ENCODE measurements around the gene PAX1. TPM values are rescaled to one million over a fixed set of nuclear protein-coding genes. Genes with fewer than 3 reads are reported as not detected.

PAX1 gene
- total RNA-seq, 1 experiment from 2014 or later: not detected

DNA sequence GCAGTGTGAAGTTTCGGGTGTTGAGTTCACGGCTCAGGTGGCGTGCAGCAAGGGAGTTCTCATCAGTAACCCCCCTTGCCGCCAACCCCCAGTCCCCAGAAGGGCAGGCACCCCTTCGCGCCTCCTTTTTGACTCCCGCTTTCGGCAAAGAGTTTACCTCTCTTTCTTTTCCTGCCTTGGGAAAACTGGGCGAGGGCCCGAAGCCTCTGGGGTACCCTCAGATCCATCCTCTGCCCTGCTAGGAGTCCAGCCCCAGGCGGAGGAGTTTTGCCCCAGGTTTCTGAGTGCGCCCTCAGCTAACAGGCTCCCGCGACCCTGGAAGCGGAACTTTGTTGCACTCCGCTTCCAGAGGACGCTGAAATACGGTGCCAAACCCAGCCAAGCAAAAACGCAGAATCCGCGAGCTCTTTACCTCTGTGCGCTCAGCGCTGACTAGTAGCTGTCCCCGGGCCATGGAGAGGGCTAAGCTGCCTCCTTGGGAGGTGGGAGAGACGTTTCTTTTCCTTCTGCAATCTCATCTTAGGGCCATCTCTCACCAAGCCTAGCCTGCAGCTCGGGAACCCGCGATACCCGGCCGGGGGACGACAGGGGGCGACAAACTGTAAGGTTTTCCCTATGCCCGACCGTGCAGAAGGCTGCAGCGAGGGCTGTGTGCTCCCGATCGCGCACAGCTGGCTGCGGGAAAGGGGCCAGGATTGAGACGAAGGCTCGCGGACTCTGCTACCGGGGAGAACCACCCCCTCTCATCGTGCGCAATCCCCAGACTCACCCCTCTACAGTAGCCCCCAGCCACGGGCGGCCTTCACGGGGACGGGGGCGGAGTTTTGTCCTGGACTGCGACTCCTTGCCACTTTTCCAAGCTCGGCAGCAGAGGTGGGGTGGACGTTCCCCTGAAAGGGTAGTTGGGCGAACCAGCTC lies 2.7 kb upstream of the PAX1 start:
- TF ChIP-seq, protein P1, sequence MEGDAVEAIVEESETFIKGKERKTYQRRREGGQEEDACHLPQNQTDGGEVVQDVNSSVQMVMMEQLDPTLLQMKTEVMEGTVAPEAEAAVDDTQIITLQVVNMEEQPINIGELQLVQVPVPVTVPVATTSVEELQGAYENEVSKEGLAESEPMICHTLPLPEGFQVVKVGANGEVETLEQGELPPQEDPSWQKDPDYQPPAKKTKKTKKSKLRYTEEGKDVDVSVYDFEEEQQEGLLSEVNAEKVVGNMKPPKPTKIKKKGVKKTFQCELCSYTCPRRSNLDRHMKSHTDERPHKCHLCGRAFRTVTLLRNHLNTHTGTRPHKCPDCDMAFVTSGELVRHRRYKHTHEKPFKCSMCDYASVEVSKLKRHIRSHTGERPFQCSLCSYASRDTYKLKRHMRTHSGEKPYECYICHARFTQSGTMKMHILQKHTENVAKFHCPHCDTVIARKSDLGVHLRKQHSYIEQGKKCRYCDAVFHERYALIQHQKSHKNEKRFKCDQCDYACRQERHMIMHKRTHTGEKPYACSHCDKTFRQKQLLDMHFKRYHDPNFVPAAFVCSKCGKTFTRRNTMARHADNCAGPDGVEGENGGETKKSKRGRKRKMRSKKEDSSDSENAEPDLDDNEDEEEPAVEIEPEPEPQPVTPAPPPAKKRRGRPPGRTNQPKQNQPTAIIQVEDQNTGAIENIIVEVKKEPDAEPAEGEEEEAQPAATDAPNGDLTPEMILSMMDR (IDR thresholded peaks at IDR 0.05): peak; percentile 68; the same call in 1 of the 2 replicates
- TF ChIP-seq ZNF423 (CRISPR knock-in tag; IDR thresholded peaks at IDR 0.05): no peak
- H3K27me3 Mint-ChIP-seq (ENCODE audit: low read depth): peaks cover 98% of the 10 kb centered on the region
- H3K4me3 Mint-ChIP-seq: peak overlapping the region; percentile 57
- peak; percentile 95 for DNase-seq (ENCODE audit: low spot score)
- ChIA-PET CTCF (interaction anchor here (0.6 to 7.3 kb wide), 36 partner anchors 8 to 888 kb away, joined by 3 to 131 read pairs (median 4); no protein-coding TSS in a partner anchor), POLR2A (interaction anchor here (0.7 to 1.6 kb wide), 2 partner anchors 17 to 191 kb away, joined by 3 read pairs; no protein-coding TSS in a partner anchor)
- no peak overlapping the region for H3K27ac Mint-ChIP-seq
- H3K4me1 Mint-ChIP-seq: peaks cover 70% of the 10 kb centered on the region
- peak; percentile 71 for ATAC-seq
- H3K36me3 Mint-ChIP-seq: peaks cover 4% of the 10 kb centered on the region; the same call in 1 of the 2 replicates
- no peaks in the 10 kb centered on the region for H3K9me3 Mint-ChIP-seq

DNA sequence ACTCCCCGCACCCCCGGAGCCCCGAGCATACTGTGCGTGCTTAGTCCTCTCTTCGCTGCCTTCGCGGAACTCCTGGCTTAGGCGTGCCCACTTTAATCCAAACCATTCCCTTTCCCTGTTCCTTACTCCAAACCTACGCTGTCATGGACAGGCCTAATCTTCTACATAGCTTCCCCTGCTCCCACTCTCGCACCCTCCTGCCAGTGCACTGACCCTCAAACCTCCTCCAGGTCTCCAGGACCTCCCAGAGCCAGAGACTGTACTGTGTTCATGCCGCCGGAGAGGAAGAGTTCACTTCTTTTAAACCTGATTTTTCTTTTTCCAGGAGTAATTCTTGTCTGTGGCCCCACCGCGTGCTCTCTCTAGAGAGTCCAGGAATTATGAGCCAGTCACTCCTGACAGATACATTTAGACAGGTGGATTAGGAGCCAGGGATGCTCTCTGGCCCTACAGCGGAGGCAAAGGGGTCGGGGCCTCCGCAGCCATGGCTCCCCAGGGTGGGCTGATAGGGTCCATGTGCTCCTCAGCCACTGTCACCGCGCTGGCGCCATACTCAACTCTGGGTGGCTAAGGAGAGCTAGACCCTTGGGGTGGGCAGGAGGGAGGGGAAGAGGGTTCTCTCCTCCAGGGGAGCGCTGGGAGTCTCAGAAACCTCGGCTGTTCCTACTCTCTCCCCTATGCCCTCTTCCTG lies 1.6 kb upstream of the PAX1 start:
- no peak for TF ChIP-seq PRRX2 (CRISPR knock-in tag; IDR thresholded peaks at IDR 0.05)
- TF ChIP-seq EMX1 (CRISPR knock-in tag; IDR thresholded peaks at IDR 0.05): no peak
- no peaks in the 10 kb centered on the region for H3K9me3 Mint-ChIP-seq
- H3K27me3 Mint-ChIP-seq (ENCODE audit: low read depth): peaks cover 98% of the 10 kb centered on the region
- ATAC-seq (no peak), DNase-seq (ENCODE audit: low spot score) (no peak)
- peak overlapping the region; percentile 57 for H3K4me3 Mint-ChIP-seq
- CTCF ChIA-PET: interaction anchor here (0.7 to 7.3 kb wide), 25 partner anchors 9 to 887 kb away, joined by 3 to 131 read pairs (median 6); no protein-coding TSS in a partner anchor
- peaks cover 4% of the 10 kb centered on the region; the same call in 1 of the 2 replicates for H3K36me3 Mint-ChIP-seq
- H3K27ac Mint-ChIP-seq: no peak overlapping the region
- POLR2A ChIA-PET: interaction anchor here (1.6 kb wide), 1 partner anchor 16 kb away, joined by 3 read pairs; no protein-coding TSS in a partner anchor
- H3K4me1 Mint-ChIP-seq: peaks cover 69% of the 10 kb centered on the region

DNA sequence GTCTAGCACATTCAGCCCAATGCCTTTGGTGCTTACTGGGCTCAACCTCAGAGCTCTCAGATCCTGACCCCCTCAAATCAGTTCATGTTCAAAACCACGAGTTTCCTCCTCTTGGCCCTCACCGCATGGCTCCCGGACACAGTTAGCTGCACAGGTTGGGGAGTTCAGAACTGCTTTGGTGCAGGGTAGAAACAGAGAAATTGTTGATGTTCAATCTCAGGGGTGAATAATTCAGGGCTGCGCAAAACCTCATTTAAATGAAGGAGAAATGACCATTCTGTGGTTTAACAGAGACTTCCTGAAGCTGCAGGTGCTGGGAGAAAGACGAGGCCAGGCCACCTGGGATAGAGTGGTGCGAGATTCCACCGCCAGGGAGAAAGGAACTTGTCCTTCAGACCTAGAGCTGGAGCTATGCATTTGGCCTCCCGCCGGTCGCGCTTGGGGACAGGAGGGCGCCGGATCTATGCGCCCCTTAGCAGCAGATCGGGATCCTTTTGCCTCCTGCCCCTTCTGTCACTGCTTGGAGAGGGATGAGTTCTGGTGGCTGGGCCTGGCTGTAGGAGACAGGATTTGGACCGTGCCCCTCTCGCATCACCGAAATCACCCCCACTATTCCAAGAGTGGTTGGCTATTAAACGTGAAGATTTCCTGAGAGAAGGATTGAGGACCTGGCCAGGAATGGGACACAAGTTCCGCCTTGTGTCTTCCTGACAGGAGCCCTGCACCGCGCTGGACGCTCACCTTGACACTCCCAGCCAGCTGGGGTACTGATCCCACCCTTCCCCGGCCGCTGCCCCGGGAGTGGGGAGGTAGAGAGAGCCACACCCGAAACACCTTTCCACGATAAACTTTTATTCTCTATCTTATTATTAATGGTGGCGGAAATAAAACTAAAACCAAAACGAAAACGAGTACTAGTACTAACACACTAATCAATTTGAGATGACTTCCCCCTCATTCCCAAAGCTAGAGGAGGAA lies 767 bp upstream of the PAX1 start:
- POLR2A ChIA-PET: no interaction called here
- DNase-seq (ENCODE audit: low spot score) (peak; percentile 54), ATAC-seq (no peak)
- CTCF ChIA-PET: interaction anchor here (0.8 to 7.3 kb wide), 8 partner anchors 9 to 861 kb away, joined by 3 to 131 read pairs (median 30); no protein-coding TSS in a partner anchor
- Mint-ChIP-seq H3K27ac (no peak overlapping the region), H3K27me3 (ENCODE audit: low read depth) (peaks cover 98% of the 10 kb centered on the region), H3K4me1 (peaks cover 65% of the 10 kb centered on the region), H3K9me3 (no peaks in the 10 kb centered on the region), H3K36me3 (peaks cover 4% of the 10 kb centered on the region; the same call in 1 of the 2 replicates), H3K4me3 (peak overlapping the region; percentile 42)
- TF ChIP-seq, protein P2, sequence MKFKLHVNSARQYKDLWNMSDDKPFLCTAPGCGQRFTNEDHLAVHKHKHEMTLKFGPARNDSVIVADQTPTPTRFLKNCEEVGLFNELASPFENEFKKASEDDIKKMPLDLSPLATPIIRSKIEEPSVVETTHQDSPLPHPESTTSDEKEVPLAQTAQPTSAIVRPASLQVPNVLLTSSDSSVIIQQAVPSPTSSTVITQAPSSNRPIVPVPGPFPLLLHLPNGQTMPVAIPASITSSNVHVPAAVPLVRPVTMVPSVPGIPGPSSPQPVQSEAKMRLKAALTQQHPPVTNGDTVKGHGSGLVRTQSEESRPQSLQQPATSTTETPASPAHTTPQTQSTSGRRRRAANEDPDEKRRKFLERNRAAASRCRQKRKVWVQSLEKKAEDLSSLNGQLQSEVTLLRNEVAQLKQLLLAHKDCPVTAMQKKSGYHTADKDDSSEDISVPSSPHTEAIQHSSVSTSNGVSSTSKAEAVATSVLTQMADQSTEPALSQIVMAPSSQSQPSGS (CRISPR knock-in tag; IDR thresholded peaks at IDR 0.05; ENCODE audit: borderline replicate concordance, low read depth): no peak
- TF ChIP-seq, protein P3, sequence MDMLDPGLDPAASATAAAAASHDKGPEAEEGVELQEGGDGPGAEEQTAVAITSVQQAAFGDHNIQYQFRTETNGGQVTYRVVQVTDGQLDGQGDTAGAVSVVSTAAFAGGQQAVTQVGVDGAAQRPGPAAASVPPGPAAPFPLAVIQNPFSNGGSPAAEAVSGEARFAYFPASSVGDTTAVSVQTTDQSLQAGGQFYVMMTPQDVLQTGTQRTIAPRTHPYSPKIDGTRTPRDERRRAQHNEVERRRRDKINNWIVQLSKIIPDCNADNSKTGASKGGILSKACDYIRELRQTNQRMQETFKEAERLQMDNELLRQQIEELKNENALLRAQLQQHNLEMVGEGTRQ (CRISPR knock-in tag; IDR thresholded peaks at IDR 0.05): no peak
- TF ChIP-seq KAT7 (CRISPR knock-in tag; IDR thresholded peaks at IDR 0.05; ENCODE audit: borderline replicate concordance) (no peak), GRHL2 (CRISPR knock-in tag; IDR thresholded peaks at IDR 0.05; ENCODE audit: insufficient replicate concordance, severe bottlenecking) (no peak), ETV6 (CRISPR knock-in tag; IDR thresholded peaks at IDR 0.05) (no peak), GTF2I (CRISPR knock-in tag; conservative IDR thresholded peaks at IDR 0.05) (no peak), NFE2L1 (CRISPR knock-in tag; IDR thresholded peaks at IDR 0.05) (no peak), ZBTB21 (CRISPR knock-in tag; IDR thresholded peaks at IDR 0.05; ENCODE audit: borderline replicate concordance) (no peak), JUN (CRISPR knock-in tag; IDR thresholded peaks at IDR 0.05) (no peak), OVOL2 (CRISPR knock-in tag; IDR thresholded peaks at IDR 0.05; ENCODE audit: borderline replicate concordance) (no peak), JAZF1 (CRISPR knock-in tag; IDR thresholded peaks at IDR 0.05) (no peak)
- TF ChIP-seq, protein P4, sequence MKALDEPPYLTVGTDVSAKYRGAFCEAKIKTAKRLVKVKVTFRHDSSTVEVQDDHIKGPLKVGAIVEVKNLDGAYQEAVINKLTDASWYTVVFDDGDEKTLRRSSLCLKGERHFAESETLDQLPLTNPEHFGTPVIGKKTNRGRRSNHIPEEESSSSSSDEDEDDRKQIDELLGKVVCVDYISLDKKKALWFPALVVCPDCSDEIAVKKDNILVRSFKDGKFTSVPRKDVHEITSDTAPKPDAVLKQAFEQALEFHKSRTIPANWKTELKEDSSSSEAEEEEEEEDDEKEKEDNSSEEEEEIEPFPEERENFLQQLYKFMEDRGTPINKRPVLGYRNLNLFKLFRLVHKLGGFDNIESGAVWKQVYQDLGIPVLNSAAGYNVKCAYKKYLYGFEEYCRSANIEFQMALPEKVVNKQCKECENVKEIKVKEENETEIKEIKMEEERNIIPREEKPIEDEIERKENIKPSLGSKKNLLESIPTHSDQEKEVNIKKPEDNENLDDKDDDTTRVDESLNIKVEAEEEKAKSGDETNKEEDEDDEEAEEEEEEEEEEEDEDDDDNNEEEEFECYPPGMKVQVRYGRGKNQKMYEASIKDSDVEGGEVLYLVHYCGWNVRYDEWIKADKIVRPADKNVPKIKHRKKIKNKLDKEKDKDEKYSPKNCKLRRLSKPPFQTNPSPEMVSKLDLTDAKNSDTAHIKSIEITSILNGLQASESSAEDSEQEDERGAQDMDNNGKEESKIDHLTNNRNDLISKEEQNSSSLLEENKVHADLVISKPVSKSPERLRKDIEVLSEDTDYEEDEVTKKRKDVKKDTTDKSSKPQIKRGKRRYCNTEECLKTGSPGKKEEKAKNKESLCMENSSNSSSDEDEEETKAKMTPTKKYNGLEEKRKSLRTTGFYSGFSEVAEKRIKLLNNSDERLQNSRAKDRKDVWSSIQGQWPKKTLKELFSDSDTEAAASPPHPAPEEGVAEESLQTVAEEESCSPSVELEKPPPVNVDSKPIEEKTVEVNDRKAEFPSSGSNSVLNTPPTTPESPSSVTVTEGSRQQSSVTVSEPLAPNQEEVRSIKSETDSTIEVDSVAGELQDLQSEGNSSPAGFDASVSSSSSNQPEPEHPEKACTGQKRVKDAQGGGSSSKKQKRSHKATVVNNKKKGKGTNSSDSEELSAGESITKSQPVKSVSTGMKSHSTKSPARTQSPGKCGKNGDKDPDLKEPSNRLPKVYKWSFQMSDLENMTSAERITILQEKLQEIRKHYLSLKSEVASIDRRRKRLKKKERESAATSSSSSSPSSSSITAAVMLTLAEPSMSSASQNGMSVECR (CRISPR knock-in tag; IDR thresholded peaks at IDR 0.05; ENCODE audit: borderline replicate concordance): no peak
- TF ChIP-seq, protein P5, sequence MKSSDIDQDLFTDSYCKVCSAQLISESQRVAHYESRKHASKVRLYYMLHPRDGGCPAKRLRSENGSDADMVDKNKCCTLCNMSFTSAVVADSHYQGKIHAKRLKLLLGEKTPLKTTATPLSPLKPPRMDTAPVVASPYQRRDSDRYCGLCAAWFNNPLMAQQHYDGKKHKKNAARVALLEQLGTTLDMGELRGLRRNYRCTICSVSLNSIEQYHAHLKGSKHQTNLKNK (CRISPR knock-in tag; IDR thresholded peaks at IDR 0.05): no peak

All from WTC11 (cell line).